ENCODE data around the gene HABP4.

HABP4 gene

DNA sequence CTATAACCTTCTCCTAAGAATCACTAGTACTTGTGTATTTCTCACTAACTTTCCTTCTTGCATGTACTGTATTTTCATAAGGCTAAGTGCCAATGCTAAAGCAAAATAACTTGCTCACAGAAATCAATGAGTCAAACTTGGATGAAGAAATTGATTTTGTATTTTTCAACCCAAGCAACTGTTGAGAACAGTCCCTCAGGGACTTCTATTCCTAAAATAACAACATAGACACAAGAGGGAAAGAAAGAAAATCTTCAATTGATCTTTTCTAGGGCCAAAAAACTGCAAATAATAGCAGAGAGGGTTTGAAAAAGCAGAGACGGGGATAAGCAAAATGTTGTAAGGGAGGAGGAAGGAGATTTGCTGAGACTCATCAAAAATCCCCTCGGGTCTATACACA, 69.8 kb downstream of the HABP4 start:
- TF ChIP-seq, protein P1, sequence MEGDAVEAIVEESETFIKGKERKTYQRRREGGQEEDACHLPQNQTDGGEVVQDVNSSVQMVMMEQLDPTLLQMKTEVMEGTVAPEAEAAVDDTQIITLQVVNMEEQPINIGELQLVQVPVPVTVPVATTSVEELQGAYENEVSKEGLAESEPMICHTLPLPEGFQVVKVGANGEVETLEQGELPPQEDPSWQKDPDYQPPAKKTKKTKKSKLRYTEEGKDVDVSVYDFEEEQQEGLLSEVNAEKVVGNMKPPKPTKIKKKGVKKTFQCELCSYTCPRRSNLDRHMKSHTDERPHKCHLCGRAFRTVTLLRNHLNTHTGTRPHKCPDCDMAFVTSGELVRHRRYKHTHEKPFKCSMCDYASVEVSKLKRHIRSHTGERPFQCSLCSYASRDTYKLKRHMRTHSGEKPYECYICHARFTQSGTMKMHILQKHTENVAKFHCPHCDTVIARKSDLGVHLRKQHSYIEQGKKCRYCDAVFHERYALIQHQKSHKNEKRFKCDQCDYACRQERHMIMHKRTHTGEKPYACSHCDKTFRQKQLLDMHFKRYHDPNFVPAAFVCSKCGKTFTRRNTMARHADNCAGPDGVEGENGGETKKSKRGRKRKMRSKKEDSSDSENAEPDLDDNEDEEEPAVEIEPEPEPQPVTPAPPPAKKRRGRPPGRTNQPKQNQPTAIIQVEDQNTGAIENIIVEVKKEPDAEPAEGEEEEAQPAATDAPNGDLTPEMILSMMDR (IDR thresholded peaks at IDR 0.05; ENCODE audit: borderline replicate concordance, insufficient read depth, low read depth, low read length), result no peak
- no peak overlapping the region for H3K4me3 ChIP-seq (ENCODE audit: low read depth, low read length)

DNA sequence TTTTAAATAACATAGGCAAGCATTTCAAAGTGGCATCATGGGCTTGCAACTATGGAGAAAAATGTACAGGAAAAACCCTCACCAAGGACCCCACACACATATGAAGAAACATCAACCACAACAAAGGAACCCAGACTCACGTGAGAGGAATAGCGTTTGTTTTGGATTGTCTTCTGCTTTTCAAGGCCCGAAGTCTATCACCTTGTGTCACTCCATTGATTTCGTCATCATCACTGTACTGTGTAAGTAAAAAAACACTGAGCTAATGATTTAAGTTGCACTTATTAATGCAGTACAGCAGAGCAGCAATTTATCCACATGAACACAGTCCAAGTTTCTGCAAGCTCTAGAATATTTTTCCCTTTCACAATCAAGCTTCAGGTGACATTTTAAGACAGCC, 72.4 kb downstream of the HABP4 start:
- no peak overlapping the region for H3K4me3 ChIP-seq (ENCODE audit: low read depth, low read length)
- TF ChIP-seq, protein P1 (IDR thresholded peaks at IDR 0.05; ENCODE audit: borderline replicate concordance, insufficient read depth, low read depth, low read length), result no peak

DNA sequence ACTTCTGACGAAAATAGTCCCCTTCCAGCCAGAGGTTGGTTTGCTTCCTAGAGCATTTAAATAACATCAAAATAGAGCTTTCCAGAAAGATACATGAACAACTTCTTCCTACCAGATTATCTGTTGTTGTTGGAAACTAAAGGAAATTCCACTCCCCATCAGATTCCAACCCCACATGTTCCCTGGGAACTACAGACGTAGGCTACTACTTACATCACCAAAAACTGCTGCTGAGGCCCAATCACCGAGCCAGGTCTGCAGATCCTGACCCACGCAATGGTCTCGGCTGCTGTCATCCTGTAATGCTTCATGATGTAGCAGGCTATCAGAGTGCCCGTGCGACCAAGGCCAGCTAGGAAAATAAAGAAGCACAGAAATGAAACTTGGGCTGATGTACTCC, 73.4 kb downstream of the HABP4 start:
- no peak overlapping the region for H3K4me3 ChIP-seq (ENCODE audit: low read depth, low read length)
- TF ChIP-seq, protein P1 (IDR thresholded peaks at IDR 0.05; ENCODE audit: borderline replicate concordance, insufficient read depth, low read depth, low read length), result no peak

DNA sequence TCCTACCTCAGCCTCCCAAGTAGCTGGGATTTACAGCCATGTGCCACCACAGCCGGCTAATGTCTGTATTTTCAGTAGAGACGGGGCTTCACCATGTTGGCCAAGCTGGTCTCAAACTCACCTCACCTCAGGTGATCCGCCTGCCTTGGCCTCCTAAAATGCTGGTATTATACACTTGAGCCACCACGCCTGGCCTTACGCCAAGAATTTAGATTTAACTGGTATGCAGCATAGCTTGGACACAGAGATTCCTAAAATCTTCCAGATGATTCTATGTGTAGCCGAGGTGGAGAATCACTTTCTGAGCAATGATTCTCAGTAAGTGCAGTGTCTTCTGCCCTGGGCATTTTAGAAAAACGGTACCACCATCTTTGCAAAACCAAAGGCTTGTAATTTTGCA, 74.1 kb downstream of the HABP4 start:
- no peak overlapping the region for H3K4me3 ChIP-seq (ENCODE audit: low read depth, low read length)
- TF ChIP-seq, protein P1 (IDR thresholded peaks at IDR 0.05; ENCODE audit: borderline replicate concordance, insufficient read depth, low read depth, low read length), result no peak

DNA sequence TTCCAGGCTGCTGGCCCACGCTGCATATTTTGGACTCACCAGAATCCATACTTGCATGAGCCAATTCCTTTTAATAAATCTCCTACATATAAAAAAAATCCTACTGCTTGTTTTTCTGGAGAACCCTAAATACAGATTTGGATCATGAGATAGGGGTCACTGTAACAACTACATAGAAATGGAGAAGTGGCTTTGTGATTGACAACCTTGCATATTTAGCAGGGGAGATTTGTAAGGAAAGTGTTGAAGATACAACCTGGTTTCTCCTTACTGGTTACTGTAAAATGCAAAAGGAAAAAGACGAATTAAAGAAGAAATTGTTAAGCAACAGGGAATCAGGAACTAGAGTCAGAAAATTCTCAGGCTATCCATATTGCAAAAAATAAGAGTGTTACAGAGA, 74.8 kb downstream of the HABP4 start:
- TF ChIP-seq, protein P1 (IDR thresholded peaks at IDR 0.05; ENCODE audit: borderline replicate concordance, insufficient read depth, low read depth, low read length), result no peak
- no peak overlapping the region for H3K4me3 ChIP-seq (ENCODE audit: low read depth, low read length)

DNA sequence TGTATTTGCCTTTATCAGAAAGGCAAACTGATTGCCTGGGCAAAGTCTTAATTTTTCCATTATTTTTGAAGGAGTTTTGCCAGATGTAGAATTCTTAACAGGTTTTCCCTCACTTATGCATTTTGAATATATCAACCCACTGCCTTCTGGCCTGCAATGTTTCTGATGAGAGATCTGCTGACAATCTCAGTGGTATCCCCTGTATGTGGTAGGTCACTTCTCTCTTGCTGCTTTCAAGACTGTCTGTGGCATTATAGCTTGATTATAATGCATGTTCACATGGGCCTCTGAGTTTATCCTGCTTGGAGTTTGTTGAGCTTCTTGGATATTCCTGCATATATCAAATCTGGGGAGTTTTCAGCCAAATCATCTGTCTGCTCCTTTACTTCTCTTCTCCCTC, 82.2 kb downstream of the HABP4 start:
- H3K4me3 ChIP-seq (ENCODE audit: low read depth, low read length), result no peak overlapping the region
- TF ChIP-seq, protein P1 (IDR thresholded peaks at IDR 0.05; ENCODE audit: borderline replicate concordance, insufficient read depth, low read depth, low read length), result no peak

DNA sequence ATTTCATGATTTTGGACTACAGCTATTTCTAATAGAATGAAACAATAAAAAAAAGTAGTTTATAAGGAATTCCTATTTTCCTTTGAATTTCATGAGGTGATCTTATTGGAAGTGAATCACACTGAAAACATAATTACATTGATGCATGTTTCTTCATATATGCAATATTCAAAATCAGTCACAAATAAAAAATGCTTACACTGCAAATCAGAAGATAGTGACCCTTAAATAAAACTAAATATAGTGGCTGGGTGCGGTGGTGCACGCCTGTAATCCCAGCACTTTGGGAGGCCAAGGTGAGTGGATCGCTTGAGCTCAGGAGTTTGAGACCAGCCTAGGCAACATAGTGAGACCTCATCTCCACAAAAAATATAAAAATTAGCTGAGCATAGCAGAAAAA, 90.1 kb downstream of the HABP4 start:
- H3K4me3 ChIP-seq (ENCODE audit: low read depth, low read length), result no peak overlapping the region
- TF ChIP-seq, protein P1 (IDR thresholded peaks at IDR 0.05; ENCODE audit: borderline replicate concordance, insufficient read depth, low read depth, low read length), result no peak

Data from GM12875 (cell line).